Memory B cell (primary cell): ENCODE measurements around the gene BORCS8.
A peak's percentile ranks its signal among the peaks of the same experiment; 100 is the strongest.

Experiments
- ATAC-seq: fragments of 150-1000 bp; cut with Tn5 transposase; 2 replicates; pipeline ENCODE4 v1.10.0; 2021; ENCODE audit warnings: low read depth, mild to moderate bottlenecking, moderate library complexity
- DNase-seq, 2 donors: peaks; one replicate each; pipeline ENCODE4 v3.0.0; 2022; ENCODE audit warnings: low spot score in 2 of 2
- H3K27ac Mint-ChIP-seq: one replicate; pipeline ENCODE4 v1.8.0; 2022; ENCODE audit warnings: mild to moderate bottlenecking, moderate library complexity, mixed read lengths
- H3K27me3 Mint-ChIP-seq: one replicate; pipeline ENCODE4 v1.8.0; 2022; ENCODE audit warnings: mixed read lengths
- H3K36me3 Mint-ChIP-seq: one replicate; pipeline ENCODE4 v1.8.0; 2022; ENCODE audit warnings: mild to moderate bottlenecking, mixed read lengths
- H3K4me1 Mint-ChIP-seq: one replicate; pipeline ENCODE4 v1.8.0; 2022; ENCODE audit warnings: mixed read lengths
- H3K4me3 Mint-ChIP-seq: one replicate; pipeline ENCODE4 v1.8.0; 2022; ENCODE audit warnings: mild to moderate bottlenecking, moderate library complexity, mixed read lengths
- H3K9me3 Mint-ChIP-seq: one replicate; pipeline ENCODE4 v1.8.0; 2022; ENCODE audit warnings: mixed read lengths

The BORCS8 gene

DNA sequence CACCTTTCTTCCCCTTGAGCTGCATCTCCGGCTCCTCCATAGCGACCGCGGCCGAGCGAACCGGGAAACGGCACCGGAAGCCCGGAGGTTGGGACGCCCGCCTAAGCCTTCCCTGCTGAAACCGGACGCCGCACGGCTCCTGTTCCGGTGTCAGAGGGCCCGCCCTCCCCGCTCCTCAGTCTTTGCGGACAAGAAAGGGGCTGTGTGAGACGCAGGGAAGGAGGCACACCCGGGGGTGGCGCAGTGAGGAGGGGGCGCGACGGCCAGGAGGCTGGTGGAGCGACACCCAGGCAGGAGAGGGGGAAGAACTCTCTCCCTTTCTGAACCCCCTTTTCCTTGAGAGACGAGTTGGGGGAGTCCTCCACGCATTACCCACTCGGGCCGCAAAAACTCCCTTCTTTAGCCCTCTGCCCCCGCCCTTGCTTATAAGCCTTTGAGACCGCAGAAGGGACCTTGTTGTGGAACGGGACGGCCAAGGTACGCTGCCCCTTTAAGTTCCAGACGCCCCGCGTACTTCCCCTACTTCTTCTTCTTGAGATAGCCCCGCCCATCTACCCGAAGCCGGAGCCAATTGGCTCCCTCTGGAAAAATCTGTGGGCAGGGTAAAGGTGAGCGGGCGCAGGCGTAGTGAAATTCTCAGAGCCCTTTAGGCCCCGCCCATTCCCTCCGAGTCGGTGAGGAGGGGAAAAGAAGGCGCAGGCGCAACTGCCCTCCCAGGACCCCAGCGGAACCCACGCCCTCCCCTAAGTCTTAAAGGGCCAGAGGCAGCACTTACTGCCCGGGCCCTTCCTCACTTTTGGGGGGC lies at the start of gene BORCS8, which contains the start of gene RFXANK:
Gene BORCS8, minus strand, starts transcription at position 75 of the 805 bp plus-strand sequence. Its CDS starts 35 bp downstream, at position 40.
Gene RFXANK, plus strand, starts transcription at position 181 of the 805 bp plus-strand sequence. CDS start 1,689 bp downstream, outside the sequence.
- peaks cover 31% of the 10 kb centered on the region for H3K4me1 Mint-ChIP-seq
- peak within 1 kb of the TSS; percentile 94 for H3K4me3 Mint-ChIP-seq
- H3K27me3 Mint-ChIP-seq = no peaks in the 10 kb centered on the region
- no peaks in the 10 kb centered on the region for H3K9me3 Mint-ChIP-seq
- DNase-seq (peak; percentile 95 to 99), ATAC-seq (peak; percentile 87)
- peak within 1 kb of the TSS; percentile 97 for H3K27ac Mint-ChIP-seq
- H3K36me3 Mint-ChIP-seq = peaks cover 10% of the 10 kb centered on the region

- Mint-ChIP-seq H3K27ac (no peak overlapping the region), H3K9me3 (peaks cover 4% of the 10 kb centered on the region), H3K4me3 (no peak overlapping the region), H3K36me3 (peaks cover 2% of the 10 kb centered on the region), H3K4me1 (no peaks in the 10 kb centered on the region), H3K27me3 (peaks cover 21% of the 10 kb centered on the region)
- DNase-seq (no peak), ATAC-seq (no peak)
Observed at GRCh38 chr19:19240476-19240875, 48.5 kb upstream of the BORCS8 start.

- H3K9me3 Mint-ChIP-seq = peaks cover 4% of the 10 kb centered on the region
- no peaks in the 10 kb centered on the region for H3K4me1 Mint-ChIP-seq
- H3K4me3 Mint-ChIP-seq = no peak overlapping the region
- H3K27ac Mint-ChIP-seq = no peak overlapping the region
- no peak for DNase-seq
- ATAC-seq = no peak
- H3K36me3 Mint-ChIP-seq = peaks cover 2% of the 10 kb centered on the region
- H3K27me3 Mint-ChIP-seq = peaks cover 21% of the 10 kb centered on the region
Observed at GRCh38 chr19:19239675-19240074, 47.7 kb upstream of the BORCS8 start.

DNA sequence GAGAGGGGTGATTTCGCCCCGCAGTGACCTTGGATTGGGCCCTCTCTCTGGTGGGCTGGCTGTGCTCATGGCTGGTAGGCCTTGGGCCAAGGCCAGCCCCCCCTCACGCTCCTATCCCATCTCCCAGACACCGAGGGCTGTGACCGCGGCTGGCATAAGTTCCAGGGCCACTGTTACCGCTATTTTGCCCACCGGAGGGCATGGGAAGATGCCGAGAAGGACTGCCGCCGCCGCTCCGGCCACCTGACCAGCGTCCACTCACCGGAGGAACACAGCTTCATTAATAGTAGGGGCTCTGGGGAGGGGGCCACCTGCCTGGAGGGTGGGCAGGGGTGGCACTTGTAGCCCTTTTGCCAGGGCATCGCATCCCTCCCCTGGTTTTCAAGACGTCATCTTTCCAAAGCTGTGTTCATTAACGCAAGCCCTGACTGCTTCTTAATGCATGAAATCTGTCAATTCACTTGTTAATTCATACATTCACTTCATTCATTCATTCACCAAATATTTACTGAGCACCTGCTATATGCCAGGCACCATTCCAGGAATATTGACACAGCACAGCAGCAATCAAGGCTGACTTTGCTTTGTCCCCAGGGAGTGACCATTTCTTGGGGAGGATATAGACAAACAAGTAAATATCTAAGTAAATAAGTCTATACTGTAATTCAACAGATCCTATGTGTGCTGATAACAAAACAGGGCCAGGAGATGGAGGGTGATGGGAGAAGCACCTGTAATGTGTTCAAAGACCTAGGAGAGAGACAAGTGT lies 46.4 kb upstream of the BORCS8 start:
- peaks cover 4% of the 10 kb centered on the region for H3K9me3 Mint-ChIP-seq
- no peak overlapping the region for H3K4me3 Mint-ChIP-seq
- no peak for ATAC-seq
- H3K27ac Mint-ChIP-seq = no peak overlapping the region
- H3K36me3 Mint-ChIP-seq = peaks cover 2% of the 10 kb centered on the region
- H3K4me1 Mint-ChIP-seq = no peaks in the 10 kb centered on the region
- peaks cover 21% of the 10 kb centered on the region for H3K27me3 Mint-ChIP-seq
- no peak for DNase-seq

- H3K4me3 Mint-ChIP-seq = no peak overlapping the region
- peaks cover 5% of the 10 kb centered on the region for H3K9me3 Mint-ChIP-seq
- H3K27ac Mint-ChIP-seq = no peak overlapping the region
- no peak for ATAC-seq
- no peaks in the 10 kb centered on the region for H3K4me1 Mint-ChIP-seq
- peaks cover 24% of the 10 kb centered on the region for H3K27me3 Mint-ChIP-seq
- H3K36me3 Mint-ChIP-seq = peaks cover 2% of the 10 kb centered on the region
- DNase-seq = no peak
Observed at GRCh38 chr19:19236173-19236572, 44.2 kb upstream of the BORCS8 start.

DNA sequence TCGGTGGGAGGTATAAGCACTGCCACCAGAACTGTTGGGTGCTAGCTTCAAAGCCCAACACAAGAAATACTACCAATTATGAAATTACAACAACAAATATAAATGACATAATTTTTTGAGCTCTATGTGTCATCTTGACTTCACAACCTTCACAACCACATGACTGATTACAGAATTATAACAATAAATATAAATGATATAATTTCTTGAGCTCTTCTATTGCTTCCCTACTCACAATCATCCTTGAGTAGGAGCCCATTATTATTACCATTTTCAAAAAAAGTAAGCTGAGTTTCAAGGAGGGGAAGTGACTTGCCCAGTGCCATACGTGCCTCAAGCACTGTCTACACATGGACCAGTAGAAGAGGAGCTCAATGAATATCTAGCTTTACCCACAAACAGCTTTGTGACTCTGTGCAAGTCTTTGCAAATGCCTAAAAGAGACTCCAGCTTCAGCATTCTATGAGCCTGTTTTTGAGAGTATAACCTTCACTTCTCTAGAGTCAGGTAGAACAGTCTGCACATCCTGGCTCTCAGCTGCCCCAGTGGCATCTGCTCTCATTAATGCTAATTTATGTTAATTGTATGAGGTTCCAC lies 42.4 kb upstream of the BORCS8 start:
- Mint-ChIP-seq H3K36me3 (peaks cover 2% of the 10 kb centered on the region), H3K4me1 (no peaks in the 10 kb centered on the region), H3K4me3 (no peak overlapping the region), H3K27ac (no peak overlapping the region), H3K9me3 (peaks cover 5% of the 10 kb centered on the region), H3K27me3 (peaks cover 12% of the 10 kb centered on the region)
- DNase-seq = no peak
- ATAC-seq = no peak

DNA sequence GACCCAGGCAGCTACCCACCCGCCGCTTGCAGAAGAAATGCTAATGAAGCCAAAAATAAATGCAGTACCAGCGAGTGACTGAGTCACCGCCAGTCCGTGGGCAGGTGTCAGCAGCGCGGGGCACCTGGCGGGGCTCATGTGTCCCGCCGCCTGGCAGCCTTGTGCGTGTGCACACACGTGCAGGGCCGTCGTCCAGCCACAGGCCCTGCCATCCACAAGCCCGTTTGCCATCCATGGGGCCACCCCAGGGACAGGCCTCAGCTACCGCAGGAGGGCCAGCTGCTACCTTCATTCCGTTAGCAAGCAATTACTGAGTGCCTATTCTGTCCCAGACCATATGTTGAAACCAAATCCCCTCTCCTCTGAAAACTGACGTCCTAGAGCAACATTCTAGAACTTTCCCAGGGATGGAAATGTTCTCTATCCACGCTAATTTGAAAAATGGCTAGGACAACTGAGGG lies 40.3 kb upstream of the BORCS8 start:
- H3K4me3 Mint-ChIP-seq = no peak overlapping the region
- no peak for ATAC-seq
- peaks cover 14% of the 10 kb centered on the region for H3K27me3 Mint-ChIP-seq
- H3K9me3 Mint-ChIP-seq = peaks cover 5% of the 10 kb centered on the region
- H3K4me1 Mint-ChIP-seq = no peaks in the 10 kb centered on the region
- H3K27ac Mint-ChIP-seq = no peak overlapping the region
- peaks cover 2% of the 10 kb centered on the region for H3K36me3 Mint-ChIP-seq
- no peak for DNase-seq

DNA sequence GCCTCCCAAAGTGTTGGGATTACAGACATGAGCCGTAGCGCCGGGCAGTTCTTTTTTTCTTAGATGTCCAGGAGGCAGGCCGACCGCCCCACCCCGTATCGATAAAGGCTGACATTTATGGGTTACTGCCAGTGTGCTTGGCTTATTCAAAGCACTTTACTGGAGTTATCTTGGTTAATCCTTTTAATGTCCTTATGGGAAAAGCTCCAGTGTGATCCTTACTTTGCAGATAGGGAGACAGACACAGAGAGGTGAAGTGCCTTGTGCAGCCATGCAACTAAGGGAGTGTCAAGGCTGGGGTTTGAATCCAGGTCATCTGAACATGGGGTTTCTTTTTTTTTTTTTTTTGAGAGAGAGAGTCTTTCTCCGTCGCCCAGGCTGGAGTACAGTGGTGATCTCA lies 39.0 kb upstream of the BORCS8 start:
- peaks cover under 1% of the 10 kb centered on the region for H3K36me3 Mint-ChIP-seq
- H3K4me1 Mint-ChIP-seq = no peaks in the 10 kb centered on the region
- H3K27me3 Mint-ChIP-seq = peaks cover 16% of the 10 kb centered on the region
- H3K27ac Mint-ChIP-seq = no peak overlapping the region
- peaks cover 1% of the 10 kb centered on the region for H3K9me3 Mint-ChIP-seq
- DNase-seq (no peak), ATAC-seq (no peak)
- no peak overlapping the region for H3K4me3 Mint-ChIP-seq

DNA sequence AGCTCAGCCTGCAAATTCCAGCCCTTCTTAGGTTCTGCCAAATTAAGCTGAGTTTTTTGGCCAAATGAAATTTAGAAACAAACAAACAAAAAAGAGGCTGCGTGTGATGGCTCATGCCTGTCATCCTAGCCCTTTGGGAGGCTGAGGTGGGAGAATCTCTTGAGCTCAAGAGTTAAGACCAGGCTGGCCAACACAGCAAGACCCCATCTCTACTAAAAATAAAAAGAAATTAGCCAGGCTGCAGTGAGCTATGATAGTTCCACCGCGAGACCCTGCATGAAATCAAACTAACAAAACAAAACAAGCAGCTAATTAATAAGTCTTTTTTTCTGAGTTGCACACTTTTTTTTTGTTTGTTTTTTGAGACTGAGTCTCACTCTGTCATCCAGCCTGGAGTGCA lies 37.7 kb upstream of the BORCS8 start:
- Mint-ChIP-seq H3K9me3 (peaks cover 1% of the 10 kb centered on the region), H3K36me3 (no peaks in the 10 kb centered on the region), H3K4me3 (no peak overlapping the region), H3K4me1 (peaks cover under 1% of the 10 kb centered on the region), H3K27ac (no peak overlapping the region), H3K27me3 (peaks cover 20% of the 10 kb centered on the region)
- DNase-seq (no peak), ATAC-seq (no peak)

DNA sequence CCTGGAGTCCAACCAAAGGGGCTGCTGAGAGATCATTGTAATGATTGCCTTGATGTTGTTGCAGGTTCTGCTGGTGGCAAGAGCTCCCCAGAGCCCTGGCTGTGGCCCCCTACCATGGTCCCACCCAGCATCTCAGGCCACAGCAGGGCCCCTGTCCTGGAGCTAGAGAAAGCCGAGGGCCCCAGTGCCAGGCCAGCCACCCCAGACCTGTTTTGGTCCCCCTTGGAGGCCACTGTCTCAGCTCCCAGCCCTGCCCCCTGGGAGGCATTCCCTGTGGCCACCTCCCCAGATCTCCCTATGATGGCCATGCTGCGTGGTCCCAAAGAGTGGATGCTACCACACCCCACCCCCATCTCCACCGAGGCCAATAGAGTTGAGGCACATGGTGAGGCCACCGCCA lies 35.3 kb upstream of the BORCS8 start:
- ATAC-seq = no peak
- peaks cover 3% of the 10 kb centered on the region for H3K4me1 Mint-ChIP-seq
- no peak for DNase-seq
- peaks cover 24% of the 10 kb centered on the region for H3K27me3 Mint-ChIP-seq
- no peak overlapping the region for H3K4me3 Mint-ChIP-seq
- H3K27ac Mint-ChIP-seq = no peak overlapping the region
- H3K9me3 Mint-ChIP-seq = no peaks in the 10 kb centered on the region
- no peaks in the 10 kb centered on the region for H3K36me3 Mint-ChIP-seq

DNA sequence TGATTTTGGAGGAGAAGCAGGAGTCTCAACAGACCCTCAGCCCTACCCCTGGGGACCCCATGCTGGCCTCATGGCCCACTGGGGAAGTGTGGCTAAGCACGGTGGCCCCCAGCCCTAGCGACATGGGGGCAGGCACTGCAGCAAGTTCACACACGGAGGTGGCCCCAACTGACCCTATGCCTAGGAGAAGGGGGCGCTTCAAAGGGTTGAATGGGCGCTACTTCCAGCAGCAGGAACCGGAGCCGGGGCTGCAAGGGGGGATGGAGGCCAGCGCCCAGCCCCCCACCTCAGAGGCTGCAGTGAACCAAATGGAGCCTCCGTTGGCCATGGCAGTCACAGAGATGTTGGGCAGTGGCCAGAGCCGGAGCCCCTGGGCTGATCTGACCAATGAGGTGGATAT lies 34.7 kb upstream of the BORCS8 start:
- Mint-ChIP-seq H3K36me3 (no peaks in the 10 kb centered on the region), H3K27me3 (peaks cover 21% of the 10 kb centered on the region)

DNA sequence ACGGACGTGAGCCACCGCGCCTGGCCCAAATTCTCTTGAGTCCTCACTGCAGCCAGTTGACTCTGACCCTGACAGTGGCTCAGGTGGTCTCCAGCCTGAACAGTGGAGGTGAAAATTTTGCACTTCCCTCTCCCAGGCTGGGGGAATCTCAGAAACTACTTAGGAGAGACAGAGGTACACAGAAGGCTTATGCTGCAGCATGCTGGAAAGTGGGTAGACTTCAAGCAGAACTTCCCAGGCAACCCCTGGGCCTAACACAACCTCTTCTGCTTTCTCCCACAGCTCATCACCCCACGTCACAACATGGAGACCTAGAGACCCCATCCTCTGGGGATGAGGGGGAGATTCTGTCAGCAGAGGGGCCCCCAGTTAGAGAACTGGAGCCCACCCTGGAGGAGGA lies 34.3 kb upstream of the BORCS8 start:
- Mint-ChIP-seq H3K4me3 (no peak overlapping the region), H3K27me3 (peaks cover 21% of the 10 kb centered on the region)

More for the DNA sequence above, 34.7 kb upstream of the BORCS8 start:
- Mint-ChIP-seq H3K4me1 (peaks cover 3% of the 10 kb centered on the region), H3K27ac (no peak overlapping the region), H3K9me3 (no peaks in the 10 kb centered on the region), H3K4me3 (no peak overlapping the region)
- ATAC-seq = no peak
- no peak for DNase-seq

GRCh38 chr19:19224852-19225494 lies 33.0 kb upstream of the BORCS8 start:
- DNase-seq (peak; percentile 69 to 78), ATAC-seq (peak; percentile 94)
- Mint-ChIP-seq H3K9me3 (no peaks in the 10 kb centered on the region), H3K27me3 (peaks cover 19% of the 10 kb centered on the region), H3K4me3 (peak overlapping the region; percentile 74), H3K27ac (no peak overlapping the region), H3K36me3 (no peaks in the 10 kb centered on the region), H3K4me1 (peaks cover 3% of the 10 kb centered on the region)

More for the DNA sequence above, 34.3 kb upstream of the BORCS8 start:
- H3K4me1 Mint-ChIP-seq = peaks cover 3% of the 10 kb centered on the region
- no peaks in the 10 kb centered on the region for H3K36me3 Mint-ChIP-seq
- no peak for ATAC-seq
- DNase-seq = no peak
- no peak overlapping the region for H3K27ac Mint-ChIP-seq
- H3K9me3 Mint-ChIP-seq = no peaks in the 10 kb centered on the region
